Right atrium auricular region (tissue), 2 donors: Measurements from ENCODE around the gene PNPLA1. TPM values are rescaled to one million over a fixed set of nuclear protein-coding genes. Genes with fewer than 3 reads are reported as not detected.

Experiments
- DNase-seq: peaks from one replicate; pipeline ENCODE4 v3.0.0-alpha.2; 2019; ENCODE audit warnings: low spot score
- H3K27ac ChIP-seq, 2 donors: fragments of 200-600 bp; sonication (generic); 1 replicate in 1 of 2; 2 replicates in 1 of 2; pipeline ENCODE4 v1.5.1; 2016 to 2019
- H3K27me3 ChIP-seq, 2 donors: fragments of 200-600 bp; sonication (generic); one replicate each; pipeline versions ENCODE4 v1.5.1 to v1.6.0; 2017 to 2019
- H3K36me3 ChIP-seq: fragments of 200-600 bp; sonication (generic); one replicate; pipeline ENCODE4 v1.5.1; 2016
- H3K4me1 ChIP-seq, 2 donors: fragments of 200-600 bp; sonication (generic); one replicate each; pipeline versions ENCODE4 v1.5.1 to v1.6.0; 2017 to 2019
- H3K4me3 ChIP-seq, 2 donors: fragments of 200-600 bp; sonication (generic); 1 replicate in 1 of 2; 2 replicates in 1 of 2; pipeline ENCODE4 v1.5.1; 2017 to 2019; ENCODE audit warnings: mild to moderate bottlenecking in 1 of 2, moderate library complexity in 1 of 2
- H3K9me3 ChIP-seq, 2 donors: fragments of 200-600 bp; sonication (generic); one replicate each; pipeline ENCODE4 v1.5.1; 2019
- CTCF ChIP-seq, 2 donors: fragments of 200-600 bp; sonication (generic); IDR thresholded peaks; one replicate each; pipeline ENCODE4 v1.5.1; 2019; ENCODE audit warnings: antibody characterized with exemption in 2 of 2
- total RNA-seq, 2 donors: library from RNA; depleted of rRNA; stranded (reverse); fragments of >200 nt; gene quantifications; one replicate each; pipeline ENCODE4 v1.1.0, GENCODE V29; 2016

The PNPLA1 gene
- total RNA-seq, 2 donors from 2014 or later, result 0.20 TPM; not detected in 1

GRCh38 chr6:36242626-36243025 lies 27.2 kb upstream of the PNPLA1 start:
- Histone ChIP-seq H3K27ac (no peak overlapping the region), H3K9me3 (no peaks in the 10 kb centered on the region), H3K36me3 (no peaks in the 10 kb centered on the region), H3K4me1 (no peaks in the 10 kb centered on the region), H3K4me3 (no peak overlapping the region), H3K27me3 (no peaks in the 10 kb centered on the region)
- no peak for DNase-seq
- no peak for TF ChIP-seq CTCF (IDR thresholded peaks at IDR 0.05)

GRCh38 chr6:36243562-36244212 lies 26.2 kb upstream of the PNPLA1 start:
- Histone ChIP-seq H3K9me3 (no peaks in the 10 kb centered on the region), H3K36me3 (no peaks in the 10 kb centered on the region), H3K27me3 (no peaks in the 10 kb centered on the region), H3K4me3 (no peak overlapping the region), H3K4me1 (no peaks in the 10 kb centered on the region), H3K27ac (no peak overlapping the region)
- no peak for TF ChIP-seq CTCF (IDR thresholded peaks at IDR 0.05)
- DNase-seq, result no peak

GRCh38 chr6:36244641-36245280 lies 25.1 kb upstream of the PNPLA1 start:
- TF ChIP-seq CTCF (IDR thresholded peaks at IDR 0.05), result no peak
- no peaks in the 10 kb centered on the region for H3K4me1 ChIP-seq

GRCh38 chr6:36245572-36246061 lies 24.2 kb upstream of the PNPLA1 start:
- DNase-seq, result no peak
- Histone ChIP-seq H3K4me1 (no peaks in the 10 kb centered on the region), H3K36me3 (no peaks in the 10 kb centered on the region), H3K27me3 (no peaks in the 10 kb centered on the region), H3K27ac (no peak overlapping the region), H3K4me3 (no peak overlapping the region), H3K9me3 (no peaks in the 10 kb centered on the region)
- TF ChIP-seq CTCF (IDR thresholded peaks at IDR 0.05), result no peak

More at GRCh38 chr6:36244641-36245280, 25.1 kb upstream of the PNPLA1 start:
- DNase-seq, result no peak
- Histone ChIP-seq H3K4me3 (no peak overlapping the region), H3K9me3 (no peaks in the 10 kb centered on the region), H3K27me3 (no peaks in the 10 kb centered on the region), H3K36me3 (no peaks in the 10 kb centered on the region), H3K27ac (no peak overlapping the region)

- Histone ChIP-seq H3K36me3 (no peaks in the 10 kb centered on the region), H3K27me3 (no peaks in the 10 kb centered on the region), H3K4me3 (no peak overlapping the region), H3K4me1 (no peaks in the 10 kb centered on the region), H3K27ac (no peak overlapping the region), H3K9me3 (no peaks in the 10 kb centered on the region)
- TF ChIP-seq CTCF (IDR thresholded peaks at IDR 0.05), result no peak
- DNase-seq, result no peak
These were observed 23.2 kb upstream of the PNPLA1 start for GRCh38 chr6:36246506-36247268.
